Activated CD8-positive, alpha-beta T cell treated with anti-CD3 and anti-CD28 coated beads, Interleukin-2, amount 10 ng/mL, durations not matched to agents 7 days and 5 days (primary cell): Measurements from ENCODE around the gene HJV. TPM values are rescaled to one million over a fixed set of nuclear protein-coding genes. Genes with fewer than 3 reads are reported as not detected.

ENCODE experiments used
- ATAC-seq: fragments of 150-1000 bp; cut with Tn5 transposase; one replicate; pipeline ENCODE4 v1.10.0; 2021; ENCODE audit warnings: moderate library complexity
- CTCF ChIA-PET: fragments of 350-600 bp; sonication (Branson Sonifier 250); formaldehyde crosslinking; loops from one replicate; lab custom pipeline; 2021; ENCODE audit warnings: antibody characterized with exemption; lab: Charles Lee
- POLR2A ChIA-PET: fragments of 350-600 bp; sonication (Branson Sonifier 250); formaldehyde crosslinking; loops from one replicate; lab custom pipeline; 2021; ENCODE audit warnings: antibody characterized with exemption; lab: Charles Lee
- DNase-seq: peaks from one replicate; pipeline ENCODE4 v3.0.0-alpha.2; 2020
- H3K27ac Mint-ChIP-seq: one replicate; pipeline ENCODE4 v1.8.0; 2021; ENCODE audit warnings: mild to moderate bottlenecking, mixed read lengths
- H3K27me3 Mint-ChIP-seq: one replicate; pipeline ENCODE4 v1.8.0; 2021; ENCODE audit warnings: low read depth, mixed read lengths
- H3K36me3 Mint-ChIP-seq: one replicate; pipeline ENCODE4 v1.8.0; 2021; ENCODE audit warnings: low read depth, mixed read lengths
- H3K4me1 Mint-ChIP-seq: one replicate; pipeline ENCODE4 v1.8.0; 2021; ENCODE audit warnings: low read depth, mixed read lengths
- H3K4me3 Mint-ChIP-seq: one replicate; pipeline ENCODE4 v1.8.0; 2021; ENCODE audit warnings: mild to moderate bottlenecking, mixed read lengths
- H3K9me3 Mint-ChIP-seq: one replicate; pipeline ENCODE4 v1.8.0; 2022; ENCODE audit warnings: mixed read lengths; ENCODE audit not compliant: insufficient read depth
- total RNA-seq, 2 experiments: library from RNA; stranded (reverse); gene quantifications; one replicate each; pipeline ENCODE4 v1.2.3, GENCODE V29; 2021

The HJV gene
- total RNA-seq, 2 experiments from 2014 or later, result not detected

DNA sequence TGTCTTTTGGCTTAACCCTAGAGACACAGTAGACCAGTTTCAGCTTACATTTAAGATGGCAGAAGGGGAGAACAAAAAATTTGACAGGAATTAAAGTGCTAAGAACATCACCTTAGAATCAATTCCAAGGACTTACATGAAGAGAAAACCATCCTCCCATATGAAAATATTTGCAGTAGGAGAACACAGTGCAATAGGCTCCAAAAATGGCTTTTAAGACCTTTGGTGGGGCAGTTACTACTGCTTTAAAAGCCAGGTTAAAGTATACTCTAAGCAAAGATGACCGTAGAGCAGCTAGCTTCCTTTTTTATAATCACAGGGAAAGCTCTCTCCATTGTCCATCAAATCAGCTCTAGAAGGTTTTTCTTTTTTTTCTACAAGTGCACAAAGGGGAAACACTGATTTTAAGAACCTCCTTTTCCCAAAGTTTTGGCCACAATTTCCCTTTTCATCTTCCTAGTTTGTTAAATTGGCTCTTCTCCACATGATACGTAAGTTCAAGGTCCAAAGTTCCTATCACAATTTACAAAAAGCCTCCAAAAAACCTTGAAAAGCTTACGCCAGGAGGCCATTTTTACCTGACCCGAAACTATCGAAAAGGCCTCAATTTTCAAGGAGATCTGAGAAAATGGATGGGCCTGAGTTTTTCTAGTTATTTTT lies 28.4 kb downstream of the HJV start:
- peak overlapping the region; percentile 87 for H3K4me3 Mint-ChIP-seq
- H3K4me1 Mint-ChIP-seq, result peaks cover 52% of the 10 kb centered on the region
- ATAC-seq (no peak), DNase-seq (no peak)
- H3K9me3 Mint-ChIP-seq, result no peaks in the 10 kb centered on the region
- ChIA-PET CTCF (interaction anchor here (1.2 to 12.8 kb wide), 4 partner anchors 13 to 148 kb away, joined by 3 to 235 read pairs (median 4); partner anchors contain the start of gene NUDT17), POLR2A (interaction anchor here (0.7 to 11.5 kb wide), 9 partner anchors 8 to 134 kb away, joined by 3 to 373 read pairs (median 5); partner anchors contain the start of genes ANKRD34A, PIAS3 and POLR3GL)
- H3K36me3 Mint-ChIP-seq, result peaks cover 50% of the 10 kb centered on the region
- no peaks in the 10 kb centered on the region for H3K27me3 Mint-ChIP-seq
- H3K27ac Mint-ChIP-seq, result peak overlapping the region; percentile 55

GRCh38 chr1:145992502-145992936 lies 29.0 kb downstream of the HJV start:
- DNase-seq (no peak), ATAC-seq (no peak)
- ChIA-PET CTCF (interaction anchor here (1.6 to 12.8 kb wide), 3 partner anchors 14 to 147 kb away, joined by 4 to 235 read pairs (median 4); partner anchors contain the start of gene NUDT17), POLR2A (interaction anchor here (0.7 to 11.5 kb wide), 7 partner anchors 8 to 133 kb away, joined by 3 to 373 read pairs (median 10); partner anchors contain the start of genes ANKRD34A, PIAS3 and POLR3GL)
- Mint-ChIP-seq H3K36me3 (peaks cover 50% of the 10 kb centered on the region), H3K27ac (peak overlapping the region; percentile 55), H3K27me3 (no peaks in the 10 kb centered on the region), H3K9me3 (no peaks in the 10 kb centered on the region), H3K4me1 (peaks cover 50% of the 10 kb centered on the region), H3K4me3 (peak overlapping the region; percentile 87)

GRCh38 chr1:145991735-145992412 lies 29.7 kb downstream of the HJV start:
- Mint-ChIP-seq H3K4me3 (peak overlapping the region; percentile 31), H3K27ac (peak overlapping the region; percentile 36), H3K9me3 (no peaks in the 10 kb centered on the region), H3K27me3 (no peaks in the 10 kb centered on the region), H3K36me3 (peaks cover 50% of the 10 kb centered on the region), H3K4me1 (peaks cover 48% of the 10 kb centered on the region)
- ATAC-seq, result no peak
- DNase-seq, result no peak
- POLR2A ChIA-PET, result interaction anchor here (0.6 to 11.5 kb wide), 8 partner anchors 8 to 56 kb away, joined by 3 to 373 read pairs (median 7); partner anchors contain the start of genes ANKRD34A and POLR3GL
- CTCF ChIA-PET, result interaction anchor here (1.2 to 12.8 kb wide), 4 partner anchors 13 to 19 kb away, joined by 3 to 235 read pairs (median 5); no protein-coding TSS in a partner anchor

- POLR2A ChIA-PET, result interaction anchor here (1.0 to 11.5 kb wide), 5 partner anchors 6 to 63 kb away, joined by 3 to 373 read pairs (median 11); partner anchors contain the start of genes ANKRD34A, POLR3GL, RBM8A and TXNIP
- H3K36me3 Mint-ChIP-seq, result peaks cover 40% of the 10 kb centered on the region
- DNase-seq (no peak), ATAC-seq (peak; percentile 20)
- no peak overlapping the region for H3K4me3 Mint-ChIP-seq
- H3K9me3 Mint-ChIP-seq, result no peaks in the 10 kb centered on the region
- CTCF ChIA-PET, result interaction anchor here (1.3 to 12.8 kb wide), 3 partner anchors 12 to 21 kb away, joined by 5 to 235 read pairs (median 6); no protein-coding TSS in a partner anchor
- peaks cover 56% of the 10 kb centered on the region for H3K4me1 Mint-ChIP-seq
- no peaks in the 10 kb centered on the region for H3K27me3 Mint-ChIP-seq
- no peak overlapping the region for H3K27ac Mint-ChIP-seq
These were observed 31.2 kb downstream of the HJV start for GRCh38 chr1:145990249-145990855.

- no peak overlapping the region for H3K27ac Mint-ChIP-seq
- CTCF ChIA-PET, result interaction anchor here (0.9 to 12.8 kb wide), 5 partner anchors 8 to 61 kb away, joined by 3 to 235 read pairs (median 5); partner anchors contain the start of genes RBM8A and TXNIP
These were observed 32.8 kb downstream of the HJV start for GRCh38 chr1:145988773-145989172.

GRCh38 chr1:145987926-145988325 lies 33.6 kb downstream of the HJV start:
- H3K4me1 Mint-ChIP-seq, result peaks cover 67% of the 10 kb centered on the region

More at GRCh38 chr1:145988773-145989172, 32.8 kb downstream of the HJV start:
- Mint-ChIP-seq H3K36me3 (peaks cover 24% of the 10 kb centered on the region), H3K4me3 (no peak overlapping the region), H3K27me3 (no peaks in the 10 kb centered on the region), H3K9me3 (no peaks in the 10 kb centered on the region), H3K4me1 (peaks cover 67% of the 10 kb centered on the region)
- POLR2A ChIA-PET, result interaction anchor here (0.8 to 11.5 kb wide), 4 partner anchors 8 to 63 kb away, joined by 3 to 373 read pairs (median 30); partner anchors contain the start of genes RBM8A and TXNIP
- no peak for DNase-seq
- ATAC-seq, result peak; percentile 34

DNA sequence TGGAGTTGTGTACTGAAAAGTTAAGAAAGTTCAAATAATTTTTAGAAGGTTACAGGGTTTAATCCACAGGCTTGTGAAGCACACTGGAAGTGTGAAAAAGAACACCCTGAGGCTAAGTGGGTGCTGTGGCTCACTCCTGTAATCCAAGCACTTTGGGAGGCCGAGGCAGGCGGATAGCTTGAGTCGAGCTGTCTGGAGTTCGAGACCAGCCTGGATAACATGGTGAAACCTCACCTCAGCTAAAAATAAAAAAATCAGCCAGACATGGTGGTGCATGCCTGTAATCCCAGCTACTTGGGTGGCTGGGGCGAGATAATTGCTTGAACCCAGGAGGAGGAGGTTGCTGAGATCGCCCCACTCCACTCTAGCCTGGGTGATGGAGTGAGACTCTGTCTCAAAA lies 35.0 kb downstream of the HJV start:
- H3K4me3 Mint-ChIP-seq, result no peak overlapping the region
- ATAC-seq (no peak), DNase-seq (no peak)
- no peak overlapping the region for H3K27ac Mint-ChIP-seq
- no peaks in the 10 kb centered on the region for H3K9me3 Mint-ChIP-seq
- ChIA-PET CTCF (interaction anchor here (1.5 to 2.6 kb wide), 3 partner anchors 10 to 26 kb away, joined by 3 to 9 read pairs (median 7); partner anchors contain the start of gene TXNIP), POLR2A (interaction anchor here (6.1 kb wide), 1 partner anchor 10 kb away, joined by 55 read pairs; the partner anchor contains the start of gene TXNIP)
- no peaks in the 10 kb centered on the region for H3K27me3 Mint-ChIP-seq
- H3K4me1 Mint-ChIP-seq, result peaks cover 57% of the 10 kb centered on the region
- peaks cover 3% of the 10 kb centered on the region for H3K36me3 Mint-ChIP-seq

More at GRCh38 chr1:145987926-145988325, 33.6 kb downstream of the HJV start:
- H3K9me3 Mint-ChIP-seq, result no peaks in the 10 kb centered on the region
- ChIA-PET CTCF (interaction anchor here (0.9 to 12.8 kb wide), 4 partner anchors 9 to 60 kb away, joined by 4 to 235 read pairs (median 8); partner anchors contain the start of genes RBM8A and TXNIP), POLR2A (interaction anchor here (1.4 to 11.5 kb wide), 3 partner anchors 9 to 61 kb away, joined by 4 to 373 read pairs (median 55); partner anchors contain the start of genes RBM8A and TXNIP)
- no peak overlapping the region for H3K27ac Mint-ChIP-seq
- H3K27me3 Mint-ChIP-seq, result no peaks in the 10 kb centered on the region
- peaks cover 16% of the 10 kb centered on the region for H3K36me3 Mint-ChIP-seq
- H3K4me3 Mint-ChIP-seq, result no peak overlapping the region
- DNase-seq (no peak), ATAC-seq (no peak)

DNA sequence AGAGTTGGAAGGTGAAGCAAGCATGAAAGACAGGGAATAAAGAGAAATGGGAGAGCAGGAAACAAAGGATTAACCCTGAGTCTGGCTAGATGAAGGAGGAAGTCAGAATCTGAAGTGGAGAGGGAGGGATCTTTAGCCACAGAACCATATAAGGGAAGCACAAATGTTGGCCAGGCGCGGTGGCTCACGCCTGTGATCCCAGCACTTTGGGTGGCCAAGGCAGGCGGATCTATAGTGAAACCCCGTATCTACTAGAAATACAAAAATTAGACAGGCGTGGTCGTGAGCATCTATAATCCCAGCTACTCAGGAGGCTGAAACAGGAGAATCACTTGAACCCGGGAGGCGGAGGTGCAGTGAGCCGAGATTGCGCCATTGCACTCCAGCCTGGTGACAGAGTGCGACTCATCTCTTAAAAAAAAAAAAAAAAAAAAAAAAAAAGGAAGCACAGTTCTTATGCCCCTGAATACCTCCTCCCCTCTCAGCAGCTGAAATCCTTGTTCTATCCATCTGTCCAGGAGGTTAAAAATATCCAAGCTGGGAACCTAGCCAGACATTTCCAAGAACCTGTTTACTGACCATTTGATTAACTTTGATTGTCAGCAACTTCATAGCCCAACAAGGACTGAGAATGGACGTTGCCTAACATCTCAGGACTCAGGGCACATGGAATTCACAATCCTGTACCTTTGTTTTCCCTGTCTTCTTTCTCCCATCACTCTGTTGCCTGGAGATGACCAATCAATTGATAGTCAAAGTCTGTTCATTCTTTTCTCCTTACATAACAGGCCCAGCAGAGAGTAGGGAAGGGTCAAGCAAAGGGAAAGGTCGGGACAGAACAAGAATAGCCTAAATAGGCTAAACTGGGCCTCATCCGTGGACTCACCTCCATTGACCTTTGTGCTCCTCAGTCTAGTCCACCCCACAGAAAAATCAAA lies 35.8 kb downstream of the HJV start:
- Mint-ChIP-seq H3K9me3 (no peaks in the 10 kb centered on the region), H3K36me3 (peaks cover under 1% of the 10 kb centered on the region), H3K27me3 (no peaks in the 10 kb centered on the region), H3K27ac (peak overlapping the region; percentile 67), H3K4me1 (peaks cover 54% of the 10 kb centered on the region), H3K4me3 (no peak overlapping the region)
- ChIA-PET POLR2A (interaction anchor here (0.7 to 6.1 kb wide), 2 partner anchors 8 to 11 kb away, joined by 3 to 55 read pairs; partner anchors contain the start of gene TXNIP), CTCF (interaction anchor here (1.5 to 2.3 kb wide), 3 partner anchors 12 to 26 kb away, joined by 3 to 7 read pairs (median 5); no protein-coding TSS in a partner anchor)
- no peak for ATAC-seq
- DNase-seq, result no peak

GRCh38 chr1:145985129-145985501 lies 36.4 kb downstream of the HJV start:
- H3K36me3 Mint-ChIP-seq, result no peaks in the 10 kb centered on the region
- H3K4me1 Mint-ChIP-seq, result peaks cover 47% of the 10 kb centered on the region
- peak overlapping the region; percentile 67 for H3K27ac Mint-ChIP-seq
- no peaks in the 10 kb centered on the region for H3K9me3 Mint-ChIP-seq
- no peaks in the 10 kb centered on the region for H3K27me3 Mint-ChIP-seq
- H3K4me3 Mint-ChIP-seq, result no peak overlapping the region
- ChIA-PET CTCF (interaction anchor here (1.0 to 1.6 kb wide), 4 partner anchors 13 to 50 kb away, joined by 3 to 5 read pairs (median 4); no protein-coding TSS in a partner anchor), POLR2A (interaction anchor here (0.7 to 6.1 kb wide), 2 partner anchors 9 to 11 kb away, joined by 3 to 55 read pairs; partner anchors contain the start of gene TXNIP)
- ATAC-seq (no peak), DNase-seq (no peak)
